ENCODE data around the gene IL12B.

Gene IL12B

DNA sequence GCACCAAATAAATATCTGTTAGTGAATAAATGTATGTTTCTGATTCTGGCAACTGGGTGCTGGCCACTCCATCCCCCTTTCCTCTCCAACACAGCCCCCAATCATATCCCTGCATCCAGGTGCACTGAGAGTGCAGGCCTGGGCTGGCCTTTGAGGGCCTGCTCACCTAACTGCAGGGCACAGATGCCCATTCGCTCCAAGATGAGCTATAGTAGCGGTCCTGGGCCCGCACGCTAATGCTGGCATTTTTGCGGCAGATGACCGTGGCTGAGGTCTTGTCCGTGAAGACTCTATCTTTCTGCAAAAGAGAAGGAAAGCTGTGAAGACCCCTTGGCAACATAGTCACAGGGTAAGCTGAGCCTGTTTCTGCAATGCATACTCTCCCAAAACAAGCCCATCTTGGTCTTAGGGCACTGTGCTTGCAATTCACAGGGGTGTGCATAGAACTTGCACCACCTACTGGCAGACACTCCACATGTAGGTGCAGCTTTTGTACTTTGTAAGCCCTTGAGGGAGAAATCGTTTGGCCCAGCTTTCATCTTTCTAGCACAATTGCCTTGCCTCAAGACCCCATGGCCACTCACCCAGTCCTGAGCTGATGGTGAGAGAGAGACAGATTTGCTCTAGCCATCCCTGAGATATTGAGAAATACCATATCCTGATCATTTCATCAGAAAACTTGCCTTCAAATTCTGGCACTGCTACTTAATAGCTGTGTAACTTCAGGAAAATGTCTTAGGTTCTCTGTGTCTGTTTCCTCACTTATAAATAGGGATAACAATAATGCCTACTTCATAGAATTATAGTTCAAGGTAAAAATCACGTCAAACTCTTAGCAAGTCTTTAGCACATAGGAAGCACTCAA lies 13.5 kb downstream of the IL12B start:
- H3K4me2 ChIP-seq (ENCODE audit: low read depth, low read length, poor library complexity, severe bottlenecking) = no peak overlapping the region
- H3K36me3 ChIP-seq (ENCODE audit: low read length) = no peaks in the 10 kb centered on the region
- TF ChIP-seq EZH2phosphoT487 (conservative IDR thresholded peaks at IDR 0.05; ENCODE audit: low read length) = no peak
- TF ChIP-seq, protein P1, sequence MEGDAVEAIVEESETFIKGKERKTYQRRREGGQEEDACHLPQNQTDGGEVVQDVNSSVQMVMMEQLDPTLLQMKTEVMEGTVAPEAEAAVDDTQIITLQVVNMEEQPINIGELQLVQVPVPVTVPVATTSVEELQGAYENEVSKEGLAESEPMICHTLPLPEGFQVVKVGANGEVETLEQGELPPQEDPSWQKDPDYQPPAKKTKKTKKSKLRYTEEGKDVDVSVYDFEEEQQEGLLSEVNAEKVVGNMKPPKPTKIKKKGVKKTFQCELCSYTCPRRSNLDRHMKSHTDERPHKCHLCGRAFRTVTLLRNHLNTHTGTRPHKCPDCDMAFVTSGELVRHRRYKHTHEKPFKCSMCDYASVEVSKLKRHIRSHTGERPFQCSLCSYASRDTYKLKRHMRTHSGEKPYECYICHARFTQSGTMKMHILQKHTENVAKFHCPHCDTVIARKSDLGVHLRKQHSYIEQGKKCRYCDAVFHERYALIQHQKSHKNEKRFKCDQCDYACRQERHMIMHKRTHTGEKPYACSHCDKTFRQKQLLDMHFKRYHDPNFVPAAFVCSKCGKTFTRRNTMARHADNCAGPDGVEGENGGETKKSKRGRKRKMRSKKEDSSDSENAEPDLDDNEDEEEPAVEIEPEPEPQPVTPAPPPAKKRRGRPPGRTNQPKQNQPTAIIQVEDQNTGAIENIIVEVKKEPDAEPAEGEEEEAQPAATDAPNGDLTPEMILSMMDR (IDR thresholded peaks at IDR 0.05; ENCODE audit: insufficient read depth, low read length, poor library complexity, severe bottlenecking) = peak; percentile 43
- no peaks in the 10 kb centered on the region for H3K27me3 ChIP-seq (ENCODE audit: low read length)
- no peaks in the 10 kb centered on the region for H3K79me2 ChIP-seq (ENCODE audit: insufficient read depth, low read length)
- H3K9me3 ChIP-seq (ENCODE audit: insufficient read depth, low read length) = no peaks in the 10 kb centered on the region
- no peaks in the 10 kb centered on the region for H4K20me1 ChIP-seq (ENCODE audit: low read depth, low read length)
- no peaks in the 10 kb centered on the region for H3F3A ChIP-seq (ENCODE audit: insufficient read depth)
- H3K27ac ChIP-seq (ENCODE audit: low read depth, low read length) = no peak overlapping the region
- no peak overlapping the region for H3K9ac ChIP-seq (ENCODE audit: low read length)
- H3K4me3 ChIP-seq (ENCODE audit: insufficient read depth, low read length, poor library complexity, severe bottlenecking) = no peak overlapping the region
- H3K9me2 ChIP-seq (replicated peaks; ENCODE audit: insufficient read depth, low read length) = no peaks in the 10 kb centered on the region
- no peak overlapping the region for H2AFZ ChIP-seq (ENCODE audit: low read depth, low read length, severe bottlenecking)

DNA sequence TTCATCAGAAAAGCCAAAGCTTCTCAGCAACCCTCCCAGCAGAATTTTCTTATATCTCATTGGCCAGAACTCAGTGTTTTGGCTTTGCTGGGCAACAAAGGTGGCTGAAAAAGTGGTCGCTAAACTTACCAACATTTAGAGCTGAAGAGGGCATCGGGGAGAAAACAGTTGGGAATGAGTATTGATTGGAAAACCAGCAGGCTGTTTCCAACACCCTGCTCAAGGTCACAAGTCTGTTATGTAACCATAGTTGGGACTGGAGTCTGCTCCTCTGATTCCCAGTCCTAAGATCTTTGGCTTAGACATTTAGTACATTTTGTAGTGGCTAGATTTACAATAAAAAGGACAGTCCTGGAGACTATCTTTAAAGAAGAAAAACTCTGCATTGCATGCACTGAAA lies 17.1 kb downstream of the IL12B start:
- TF ChIP-seq, protein P1 (IDR thresholded peaks at IDR 0.05; ENCODE audit: insufficient read depth, low read length, poor library complexity, severe bottlenecking) = no peak
- TF ChIP-seq EZH2phosphoT487 (conservative IDR thresholded peaks at IDR 0.05; ENCODE audit: low read length) = no peak
- Histone ChIP-seq H3K4me2 (ENCODE audit: low read depth, low read length, poor library complexity, severe bottlenecking) (no peak overlapping the region), H3K79me2 (ENCODE audit: insufficient read depth, low read length) (no peaks in the 10 kb centered on the region), H3K9me3 (ENCODE audit: insufficient read depth, low read length) (no peaks in the 10 kb centered on the region), H3K4me3 (ENCODE audit: insufficient read depth, low read length, poor library complexity, severe bottlenecking) (no peak overlapping the region), H3F3A (ENCODE audit: insufficient read depth) (no peaks in the 10 kb centered on the region), H3K36me3 (ENCODE audit: low read length) (no peaks in the 10 kb centered on the region), H4K20me1 (ENCODE audit: low read depth, low read length) (no peaks in the 10 kb centered on the region), H3K9me2 (replicated peaks; ENCODE audit: insufficient read depth, low read length) (no peaks in the 10 kb centered on the region), H2AFZ (ENCODE audit: low read depth, low read length, severe bottlenecking) (no peak overlapping the region), H3K9ac (ENCODE audit: low read length) (no peak overlapping the region), H3K27ac (ENCODE audit: low read depth, low read length) (no peak overlapping the region), H3K27me3 (ENCODE audit: low read length) (no peaks in the 10 kb centered on the region)

DNA sequence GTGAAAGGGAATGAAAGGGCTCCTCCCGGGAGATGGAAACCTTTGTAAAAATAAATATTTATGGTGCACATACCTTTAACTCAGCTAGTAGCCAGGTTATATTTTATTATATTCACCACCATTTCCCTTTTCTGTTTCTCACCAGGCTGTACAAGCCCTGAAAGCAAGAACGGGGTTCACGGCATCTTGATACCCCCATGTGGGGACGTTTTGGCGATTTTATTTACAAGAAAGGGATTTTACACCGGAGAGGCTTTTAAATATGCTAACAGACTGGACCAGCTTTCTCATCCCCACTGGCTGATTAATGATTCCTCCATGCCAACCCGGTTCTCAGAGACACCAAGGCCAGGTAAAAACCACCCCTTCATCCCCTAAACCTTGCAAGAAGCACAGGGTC lies 19.2 kb downstream of the IL12B start:
- no peak overlapping the region for H2AFZ ChIP-seq (ENCODE audit: low read depth, low read length, severe bottlenecking)
- H3K9ac ChIP-seq (ENCODE audit: low read length) = no peak overlapping the region
- H3K79me2 ChIP-seq (ENCODE audit: insufficient read depth, low read length) = no peaks in the 10 kb centered on the region
- no peaks in the 10 kb centered on the region for H3K9me3 ChIP-seq (ENCODE audit: insufficient read depth, low read length)
- H3K36me3 ChIP-seq (ENCODE audit: low read length) = no peaks in the 10 kb centered on the region
- peak overlapping the region; percentile 21 for H3K4me2 ChIP-seq (ENCODE audit: low read depth, low read length, poor library complexity, severe bottlenecking)
- H3K27me3 ChIP-seq (ENCODE audit: low read length) = no peaks in the 10 kb centered on the region
- TF ChIP-seq EZH2phosphoT487 (conservative IDR thresholded peaks at IDR 0.05; ENCODE audit: low read length) = no peak
- TF ChIP-seq, protein P1 (IDR thresholded peaks at IDR 0.05; ENCODE audit: insufficient read depth, low read length, poor library complexity, severe bottlenecking) = no peak
- H3F3A ChIP-seq (ENCODE audit: insufficient read depth) = no peaks in the 10 kb centered on the region
- no peak overlapping the region for H3K4me3 ChIP-seq (ENCODE audit: insufficient read depth, low read length, poor library complexity, severe bottlenecking)
- H3K9me2 ChIP-seq (replicated peaks; ENCODE audit: insufficient read depth, low read length) = no peaks in the 10 kb centered on the region
- no peaks in the 10 kb centered on the region for H4K20me1 ChIP-seq (ENCODE audit: low read depth, low read length)
- H3K27ac ChIP-seq (ENCODE audit: low read depth, low read length) = no peak overlapping the region
